Thyroid gland (tissue), 4 donors: ENCODE results near the gene FAM200A.

Source experiments
- CTCF ChIP-seq, 6 experiments: fragments of 200-600 bp in 3 of 6; fragments of 450-650 bp in 3 of 6; sonication (generic) in 3 of 6; IDR thresholded peaks; one replicate each; pipeline ENCODE4 v1.5.1; 2016 to 2019; ENCODE audit warnings: antibody characterized with exemption in 6 of 6, mild to moderate bottlenecking in 2 of 6, inconsistent platforms in 1 of 6, moderate library complexity in 1 of 6
- POLR2A ChIP-seq, 2 donors: fragments of 450-650 bp; IDR thresholded peaks; one replicate each; pipeline ENCODE4 v1.6.1; 2017; ENCODE audit warnings: antibody characterized with exemption in 2 of 2, mild to moderate bottlenecking in 2 of 2, moderate library complexity in 1 of 2

GRCh38 chr7:99562832-99563231, 10.9 kb upstream of the FAM200A start:
- no peak for TF ChIP-seq CTCF (IDR thresholded peaks at IDR 0.05)
- TF ChIP-seq POLR2A (IDR thresholded peaks at IDR 0.05): no peak
